RPMI7951 (cell line): ENCODE measurements around the gene PNPLA7. TPM values are rescaled to one million over a fixed set of nuclear protein-coding genes. Genes with fewer than 3 reads are reported as not detected.
"Not testable (repeated sequence)": the region's sequence is repeated elsewhere in the genome, so short reads cannot be mapped to it uniquely, and the experiment has no call there.

Experiments used
- DNase-seq: peaks from one replicate; pipeline ENCODE4 v3.0.0-alpha.2; 2012; ENCODE audit warnings: low read depth
- total RNA-seq: library from RNA; depleted of rRNA; stranded (reverse); fragments of >200 nt; shearing (Covaris generic); gene quantifications from 2 replicates; pipeline ENCODE4 v1.2.3, GENCODE V29; 2014

PNPLA7 gene
- total RNA-seq, 1 experiment from 2014 or later = not detected

- no peak for DNase-seq
These were observed 34.9 kb downstream of the PNPLA7 start for GRCh38 chr9:137515338-137515724.

GRCh38 chr9:137514691-137515337 lies 35.4 kb downstream of the PNPLA7 start:
- no peak for DNase-seq

- peak; percentile 14 for DNase-seq
These were observed 36.2 kb downstream of the PNPLA7 start for GRCh38 chr9:137513801-137514570.

DNA sequence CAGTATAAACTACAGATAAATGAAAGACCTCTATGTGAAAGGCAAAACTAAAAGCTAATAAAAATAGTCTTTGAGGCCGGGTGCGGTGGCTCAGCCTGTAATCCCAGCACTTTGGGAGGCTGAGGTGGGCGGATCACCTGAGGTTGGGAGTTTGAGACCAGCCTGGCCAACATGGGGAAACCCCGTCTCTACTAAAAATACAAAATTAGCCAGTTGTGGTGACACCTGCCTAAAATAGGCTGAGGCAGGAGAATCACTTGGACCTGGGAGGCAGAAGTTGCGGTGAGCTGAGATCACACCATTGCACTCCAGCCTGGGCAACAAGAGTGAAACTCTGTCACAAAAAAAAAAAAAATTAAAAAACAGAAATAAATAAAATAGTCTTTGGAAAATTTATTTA lies 37.1 kb downstream of the PNPLA7 start:
- not testable (repeated sequence) for DNase-seq

DNA sequence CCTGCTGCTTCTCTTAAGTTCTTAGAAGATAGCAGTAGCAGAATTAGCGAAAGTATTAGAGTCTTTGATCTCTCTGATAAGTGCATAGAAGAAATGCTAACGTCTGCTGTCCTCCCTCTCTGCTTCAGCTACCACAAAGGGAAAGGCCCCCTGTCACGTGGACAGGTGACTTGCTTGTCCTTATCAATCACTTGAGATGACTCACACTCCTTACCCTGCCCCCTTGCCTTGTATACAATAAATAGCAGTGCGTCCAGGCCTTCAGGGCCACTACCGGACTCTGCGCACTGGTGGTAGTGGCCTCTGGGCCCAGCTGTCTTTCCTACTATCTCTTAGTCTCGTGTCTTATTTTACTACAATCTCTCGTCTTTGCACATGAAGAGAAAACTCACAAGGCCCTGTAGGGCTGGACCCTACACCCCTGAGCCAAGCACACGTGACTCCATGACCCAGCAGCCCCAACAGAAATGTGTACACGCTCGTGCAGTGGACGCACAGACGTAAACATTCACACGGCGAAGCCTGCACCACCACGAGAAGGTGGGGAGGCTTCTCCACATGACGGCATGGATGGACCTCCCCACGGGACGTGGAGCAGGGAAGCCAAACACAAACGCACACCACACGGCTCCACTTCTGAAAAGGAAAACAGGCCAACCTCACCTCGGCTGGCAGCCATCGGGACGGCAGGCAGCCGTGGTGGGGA lies 38.3 kb downstream of the PNPLA7 start:
- DNase-seq = no peak

- not testable (repeated sequence) for DNase-seq
These were observed 39.1 kb downstream of the PNPLA7 start for GRCh38 chr9:137511126-137511525.

GRCh38 chr9:137509198-137509597 lies 41.0 kb downstream of the PNPLA7 start:
- DNase-seq = no peak

GRCh38 chr9:137506702-137507171 lies 43.5 kb downstream of the PNPLA7 start:
- DNase-seq = no peak

- DNase-seq = no peak
These were observed 43.9 kb downstream of the PNPLA7 start for GRCh38 chr9:137506274-137506673.

GRCh38 chr9:137505421-137506140 lies 44.6 kb downstream of the PNPLA7 start:
- no peak for DNase-seq

GRCh38 chr9:137504432-137504777 lies 45.8 kb downstream of the PNPLA7 start:
- DNase-seq = no peak

DNA sequence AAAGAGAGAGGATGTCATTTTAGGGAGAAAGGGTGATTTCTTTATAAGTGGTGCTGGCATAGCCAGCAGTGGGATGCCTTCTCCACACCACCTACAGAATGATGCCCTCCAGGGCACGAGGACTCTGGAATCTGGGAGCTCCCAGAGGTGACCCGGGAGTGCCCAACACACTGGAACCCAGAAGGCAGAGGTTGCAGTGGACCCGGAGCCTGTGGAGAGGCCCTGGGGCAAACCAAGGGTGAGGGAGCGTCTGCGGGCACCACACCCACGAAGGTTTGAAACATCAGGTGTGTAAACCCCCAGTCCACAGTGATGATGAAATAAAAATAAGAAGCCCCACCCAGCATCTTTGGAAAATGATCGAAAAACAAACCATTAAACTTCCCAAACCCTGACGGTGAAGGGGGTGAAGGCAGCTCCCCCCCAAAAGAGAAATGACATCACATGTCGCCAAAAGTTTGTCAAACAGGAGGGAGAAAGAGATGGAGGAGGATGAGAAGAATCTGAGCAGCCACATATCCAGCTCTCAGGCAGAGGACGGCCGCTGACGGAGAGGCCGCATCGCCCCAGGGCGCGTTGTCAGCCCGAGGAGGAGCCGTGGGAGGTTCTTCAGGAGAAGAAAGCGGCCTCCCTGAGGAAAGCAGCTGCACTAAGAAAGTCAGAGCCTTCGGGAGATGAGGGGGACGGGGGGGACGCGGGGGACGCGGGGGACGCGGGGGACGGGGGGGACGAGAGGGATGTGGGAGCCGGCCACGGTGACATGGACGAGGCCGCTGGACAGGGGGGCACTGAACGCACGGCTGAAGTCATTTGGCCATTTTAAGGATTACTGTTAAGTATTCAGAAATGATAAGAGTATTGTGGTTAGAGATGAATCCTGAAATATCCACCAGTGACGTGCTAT lies 47.9 kb downstream of the PNPLA7 start:
- peak; percentile 58 for DNase-seq

GRCh38 chr9:137501457-137501856 lies 48.7 kb downstream of the PNPLA7 start:
- no peak for DNase-seq

- DNase-seq = no peak
These were observed 49.4 kb downstream of the PNPLA7 start for GRCh38 chr9:137500666-137501397.

DNA sequence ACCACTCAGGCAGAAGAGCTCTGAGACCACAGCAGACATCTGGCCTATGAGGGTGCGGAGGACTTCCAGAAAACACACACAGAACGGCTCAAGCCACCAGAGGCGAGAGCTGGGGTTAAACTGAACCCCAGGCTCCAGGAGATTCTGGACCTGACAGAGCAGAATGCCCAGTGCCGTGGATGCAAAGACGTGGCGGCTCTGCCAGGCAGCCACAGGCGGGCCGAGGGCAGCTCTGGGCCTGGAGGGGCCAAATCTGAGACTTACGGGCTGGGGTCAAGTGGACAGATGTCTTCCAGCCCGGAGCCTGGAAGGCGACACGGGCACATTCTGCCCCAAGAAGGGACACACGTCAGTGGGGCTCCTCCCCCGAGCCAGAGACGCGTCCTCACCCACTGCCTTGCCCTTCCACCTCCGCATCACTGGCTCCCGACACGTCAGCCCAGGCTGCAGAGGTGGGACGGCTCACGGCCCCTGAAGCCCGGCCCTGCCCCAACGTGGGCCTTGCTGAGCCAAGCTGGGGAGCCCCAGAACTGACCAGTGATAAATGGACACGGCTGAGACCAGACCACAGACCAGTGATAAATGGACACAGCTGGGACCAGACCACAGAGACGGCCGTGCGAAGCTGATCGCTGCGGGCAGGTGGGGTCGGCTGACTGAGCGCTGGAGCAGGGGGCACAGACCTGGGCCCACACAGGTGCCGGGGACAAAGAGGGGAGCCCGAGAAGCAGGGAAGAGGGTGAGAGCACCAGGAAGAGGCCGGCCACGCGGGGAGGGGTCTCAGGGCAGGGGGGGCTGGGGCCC lies 50.1 kb downstream of the PNPLA7 start:
- DNase-seq = no peak

- DNase-seq = no peak
These were observed 50.8 kb downstream of the PNPLA7 start for GRCh38 chr9:137499416-137499815.

- DNase-seq = no peak
These were observed 51.5 kb downstream of the PNPLA7 start for GRCh38 chr9:137498720-137499150.

DNA sequence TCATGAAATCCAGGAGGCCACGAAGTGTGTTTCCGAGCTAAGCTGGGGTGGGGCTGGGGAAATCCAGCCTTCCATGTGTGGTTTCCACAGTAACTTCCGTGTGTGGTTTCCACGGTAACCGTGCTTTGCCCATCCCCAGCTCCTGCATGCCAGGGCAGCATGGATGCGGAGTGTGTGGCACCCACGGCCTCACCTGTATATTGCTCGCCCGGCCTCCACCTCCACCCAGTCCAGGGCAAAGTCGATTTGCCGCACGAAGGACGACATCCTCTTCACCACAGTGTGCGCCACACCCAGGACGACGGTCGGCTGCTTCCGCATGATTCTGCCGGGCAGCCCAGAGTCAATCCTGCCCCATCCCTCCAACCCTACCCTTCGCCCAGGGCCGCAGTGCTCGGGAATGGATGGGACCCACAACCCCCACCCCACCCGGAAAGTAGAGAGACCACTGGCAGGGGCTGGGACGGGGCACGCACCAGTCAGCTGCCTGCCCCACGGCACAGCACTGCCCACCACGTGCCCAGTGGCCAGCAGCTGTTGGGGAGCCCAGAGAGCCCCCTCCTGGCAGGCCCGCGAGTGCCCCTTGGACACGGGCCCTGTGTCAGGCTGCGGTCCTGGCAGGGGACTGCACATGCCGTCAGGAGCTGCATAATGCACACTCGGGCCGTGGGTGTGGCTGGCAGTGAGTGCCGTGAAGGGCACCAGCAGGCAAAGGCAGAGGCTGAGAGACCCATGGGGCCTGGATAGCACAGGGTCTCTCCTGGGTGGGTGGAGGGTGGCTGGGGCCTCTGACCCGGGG lies 52.1 kb downstream of the PNPLA7 start:
- no peak for DNase-seq
